ENCODE data around the gene EZR. TPM values are rescaled to one million over a fixed set of nuclear protein-coding genes. Genes with fewer than 3 reads are reported as not detected.

EZR gene
- total and polyA plus RNA-seq, 2 of the 8 experiments (the other 6 are each of a cell fraction or from before 2014, with no cell fraction given) = 122 to 286 TPM

DNA sequence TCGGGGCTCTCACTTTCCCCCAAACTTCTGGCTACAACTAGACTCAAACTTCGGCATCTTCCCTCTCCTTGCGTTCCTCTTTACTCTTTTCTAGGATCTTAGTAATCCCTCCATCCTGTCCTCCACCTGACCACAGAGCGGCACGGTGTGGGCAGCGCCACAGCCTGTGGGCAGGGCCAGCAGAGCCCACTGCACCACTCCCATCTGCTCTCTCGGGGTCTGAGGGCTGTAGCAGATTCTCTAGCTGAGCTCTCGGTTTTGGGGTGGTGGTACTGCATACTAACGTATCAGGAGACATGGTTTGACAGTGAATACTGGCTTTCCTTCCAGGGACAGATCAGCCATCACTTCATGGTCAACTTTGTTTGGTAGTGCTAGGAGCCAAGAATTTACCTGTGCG lies 57.4 kb downstream of the EZR start:
- Histone ChIP-seq H3K14ac (ENCODE audit: insufficient read length) (no peak overlapping the region), H2AFZ (ENCODE audit: low read length) (no peak overlapping the region), H3K23ac (ENCODE audit: insufficient read length) (no peak overlapping the region), H4K5ac (ENCODE audit: insufficient read length, low read depth, low read length) (no peak overlapping the region), H3K79me2 (ENCODE audit: control insufficient read depth in 1 of 2, insufficient read depth in 2 of 2, low read length in 2 of 2) (no peaks in the 10 kb centered on the region), H2AK5ac (ENCODE audit: low read depth, low read length) (no peak overlapping the region), H2BK120ac (replicated peaks; ENCODE audit: low read depth, low read length) (no peak overlapping the region), H3K23me2 (ENCODE audit: low read depth, low read length) (no peaks in the 10 kb centered on the region), H3K4me2 (ENCODE audit: insufficient read depth in 1 of 2, low read depth in 2 of 2, low read length in 2 of 2) (no peak overlapping the region), H3K4me1 (replicated peaks in 1 of 4; ENCODE audit: control insufficient read depth in 3 of 4, insufficient read depth in 4 of 4, low read length in 3 of 4) (peaks cover 0 to 20% (median 10%) of the 10 kb centered on the region in 4 experiments; a peak in 6 of 7 replicates), H3K9ac (replicated peaks in 1 of 4; ENCODE audit: extremely low read depth in 1 of 4, low read depth in 3 of 4, low read length in 3 of 4) (no peak overlapping the region), H3K36me3 (ENCODE audit: control insufficient read depth in 2 of 4, insufficient read depth in 4 of 4, low read length in 3 of 4) (peaks cover 11 to 24% (median 15%) of the 10 kb centered on the region in 4 experiments), H3K9me3 (ENCODE audit: insufficient read depth in 2 of 2, low read depth in 1 of 2, low read length in 1 of 2) (no peaks in the 10 kb centered on the region), H3K27me3 (replicated peaks in 1 of 4; ENCODE audit: control insufficient read depth in 3 of 4, extremely low read depth in 1 of 4, insufficient read depth in 3 of 4, low read length in 3 of 4) (no peaks in the 10 kb centered on the region), H3K18ac (ENCODE audit: extremely low read depth, low read length) (no peak overlapping the region), H3K4me3 (ENCODE audit: extremely low read depth in 1 of 4, insufficient read depth in 2 of 4, low read depth in 3 of 4, low read length in 4 of 4) (no peak overlapping the region), H2BK20ac (ENCODE audit: low read length) (no peak overlapping the region), H3K79me1 (ENCODE audit: low read depth, low read length) (no peaks in the 10 kb centered on the region), H4K8ac (ENCODE audit: extremely low read depth, insufficient read depth, low read length) (no peak overlapping the region), H4K20me1 (replicated peaks in 1 of 2; ENCODE audit: control insufficient read depth in 1 of 2, insufficient read depth in 2 of 2, low read length in 2 of 2) (peaks cover 0 to 6% of the 10 kb centered on the region in 2 experiments), H2BK5ac (ENCODE audit: low read depth, low read length) (no peak overlapping the region), H2BK12ac (ENCODE audit: low read depth, low read length) (no peak overlapping the region), H3K4ac (replicated peaks; ENCODE audit: insufficient read length, low read depth, low read length) (no peak overlapping the region), H2BK15ac (ENCODE audit: low read length) (no peak overlapping the region), H3K56ac (replicated peaks; ENCODE audit: insufficient read length, low read depth, low read length) (no peak overlapping the region), H4K91ac (replicated peaks; ENCODE audit: insufficient read length, low read length) (peak overlapping the region; percentile 56), H3K27ac (ENCODE audit: low read depth, low read length) (no peak overlapping the region)
- no peak for FAIRE-seq
- ChIA-PET POLR2A (ENCODE audit: partially characterized antibody) (interaction anchor here (1.2 to 9.0 kb wide), 11 partner anchors 17 to 92 kb away, joined by 3 to 75 read pairs (median 6); partner anchors contain the start of gene EZR), CTCF (ENCODE audit: partially characterized antibody) (interaction anchor here (0.7 to 1.4 kb wide), 5 partner anchors 19 to 149 kb away, joined by 3 to 6 read pairs (median 3); no protein-coding TSS in a partner anchor)
- WGBS, 2 experiments (ENCODE audit: extremely low coverage in 1 of 2, insufficient coverage in 1 of 2, insufficient read length in 1 of 2, insufficient replicate concordance in 2 of 2, low coverage in 1 of 2, low lambda C conversion rate in 2 of 2, missing lambda C conversion rate in 1 of 2) = 91% methylated on average over 10 of the region's 10 CpGs; no CpG with 5 or more reads in 1 of the 2 experiments
- DNase-seq (ENCODE audit: low read depth in 1 of 2, low spot score in 2 of 2) = no peak
- no peak for TF ChIP-seq BACH1 (IDR thresholded peaks at IDR 0.05; ENCODE audit: low read length)
